DOHH2 (cell line): ENCODE measurements around the gene DNAJC2.

Source experiments
- H3F3A ChIP-seq: fragments of 200-600 bp; sonication (generic), shearing (Covaris generic); 2 replicates; pipeline ENCODE4 v1.6.0; 2016; ENCODE audit warnings: antibody characterized with exemption, mild to moderate bottlenecking; ENCODE audit not compliant: control insufficient read depth, insufficient read depth
- H3K27ac ChIP-seq: fragments of 200-600 bp; sonication (generic); 2 replicates; pipeline ENCODE4 v1.5.1; 2014; ENCODE audit warnings: low read depth, mild to moderate bottlenecking, low read length, moderate library complexity
- H3K27me3 ChIP-seq: fragments of 200-600 bp; sonication (generic); 2 replicates; pipeline ENCODE4 v1.6.1; 2014; ENCODE audit warnings: mild to moderate bottlenecking, low read length, mixed read lengths; ENCODE audit not compliant: control insufficient read depth
- H3K36me3 ChIP-seq: fragments of 200-600 bp; sonication (generic); 2 replicates; pipeline ENCODE4 v1.6.1; 2014; ENCODE audit warnings: mild to moderate bottlenecking, low read length, moderate library complexity, mixed read lengths; ENCODE audit not compliant: control insufficient read depth
- H3K4me1 ChIP-seq: fragments of 200-600 bp; sonication (generic); 2 replicates; pipeline ENCODE4 v1.6.1; 2014; ENCODE audit warnings: mild to moderate bottlenecking, low read length, mixed read lengths; ENCODE audit not compliant: control insufficient read depth
- H3K4me2 ChIP-seq: fragments of 200-600 bp; sonication (generic); 2 replicates; pipeline ENCODE4 v1.6.0; 2014; ENCODE audit warnings: mild to moderate bottlenecking, low read length, moderate library complexity
- H3K4me3 ChIP-seq: fragments of 200-600 bp; sonication (generic); 2 replicates; pipeline ENCODE4 v1.5.1; 2014; ENCODE audit warnings: mild to moderate bottlenecking, low read length, mixed read lengths
- H3K79me2 ChIP-seq: fragments of 200-600 bp; sonication (generic); 2 replicates; pipeline ENCODE4 v1.6.1; 2014; ENCODE audit warnings: mild to moderate bottlenecking, low read length, mixed read lengths; ENCODE audit not compliant: control insufficient read depth
- H3K9me2 ChIP-seq: fragments of 200-600 bp; sonication (generic); replicated peaks from 2 replicates; pipeline ENCODE4 v1.6.1; 2014; ENCODE audit warnings: mild to moderate bottlenecking, low read length, mixed read lengths; ENCODE audit not compliant: control insufficient read depth
- H3K9me3 ChIP-seq: fragments of 200-600 bp; sonication (generic); 2 replicates; pipeline ENCODE4 v1.6.1; 2014; ENCODE audit warnings: antibody characterized with exemption, low read length, mixed read lengths; ENCODE audit not compliant: control insufficient read depth, insufficient read depth
- H4K20me1 ChIP-seq: fragments of 200-600 bp; sonication (generic); 2 replicates; pipeline ENCODE4 v1.6.0; 2014; ENCODE audit warnings: low read depth, mild to moderate bottlenecking, antibody characterized with exemption, low read length, moderate library complexity; ENCODE audit not compliant: control insufficient read depth, insufficient read depth
- EZH2phosphoT487 ChIP-seq: fragments of 200-600 bp; sonication (generic); IDR thresholded peaks from 2 replicates; pipeline ENCODE4 v1.6.1; 2017; ENCODE audit warnings: borderline replicate concordance, mild to moderate bottlenecking, antibody characterized with exemption, low read length, moderate library complexity, mixed read lengths
- TF ChIP-seq, protein P1 (sequence below): fragments of 200-600 bp; sonication (generic); IDR thresholded peaks from one replicate; pipeline ENCODE4 v1.5.1; 2014; ENCODE audit warnings: antibody characterized with exemption, mild to moderate bottlenecking, low read depth, low read length; ENCODE audit not compliant: poor library complexity, severe bottlenecking

DNAJC2 gene

DNA sequence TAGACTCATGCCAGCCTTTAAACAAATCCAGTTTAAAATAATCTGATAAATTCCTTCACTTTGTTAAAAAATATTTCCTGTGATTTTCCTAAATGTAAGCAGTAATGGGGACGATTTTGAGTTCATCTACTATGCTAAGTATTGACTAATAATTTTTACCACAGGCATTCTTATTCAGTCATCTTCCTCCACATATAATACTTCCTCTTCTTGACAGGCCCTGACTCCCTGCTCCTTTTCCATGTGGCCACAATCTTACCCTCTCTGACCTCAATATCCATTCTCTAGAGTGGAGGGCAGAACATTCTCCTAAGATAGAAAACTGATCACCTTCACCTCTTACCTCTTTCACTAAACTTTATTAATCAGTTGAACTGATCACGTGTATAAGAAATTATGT lies 7.8 kb downstream of the DNAJC2 start:
- Histone ChIP-seq H3K4me1 (peaks cover 14% of the 10 kb centered on the region; the same call in 1 of the 2 replicates), H3K36me3 (peaks cover 85% of the 10 kb centered on the region), H4K20me1 (peaks cover 14% of the 10 kb centered on the region; the same call in 1 of the 2 replicates), H3K27ac (no peak overlapping the region), H3K9me2 (no peaks in the 10 kb centered on the region), H3K27me3 (no peaks in the 10 kb centered on the region), H3K4me2 (no peak overlapping the region), H3F3A (0 out of 2 replicates have a peak, but pooled peaks cover 9% of the 10 kb centered on the region), H3K4me3 (no peak overlapping the region), H3K79me2 (peaks cover 94% of the 10 kb centered on the region), H3K9me3 (no peaks in the 10 kb centered on the region)
- TF ChIP-seq, protein P1, sequence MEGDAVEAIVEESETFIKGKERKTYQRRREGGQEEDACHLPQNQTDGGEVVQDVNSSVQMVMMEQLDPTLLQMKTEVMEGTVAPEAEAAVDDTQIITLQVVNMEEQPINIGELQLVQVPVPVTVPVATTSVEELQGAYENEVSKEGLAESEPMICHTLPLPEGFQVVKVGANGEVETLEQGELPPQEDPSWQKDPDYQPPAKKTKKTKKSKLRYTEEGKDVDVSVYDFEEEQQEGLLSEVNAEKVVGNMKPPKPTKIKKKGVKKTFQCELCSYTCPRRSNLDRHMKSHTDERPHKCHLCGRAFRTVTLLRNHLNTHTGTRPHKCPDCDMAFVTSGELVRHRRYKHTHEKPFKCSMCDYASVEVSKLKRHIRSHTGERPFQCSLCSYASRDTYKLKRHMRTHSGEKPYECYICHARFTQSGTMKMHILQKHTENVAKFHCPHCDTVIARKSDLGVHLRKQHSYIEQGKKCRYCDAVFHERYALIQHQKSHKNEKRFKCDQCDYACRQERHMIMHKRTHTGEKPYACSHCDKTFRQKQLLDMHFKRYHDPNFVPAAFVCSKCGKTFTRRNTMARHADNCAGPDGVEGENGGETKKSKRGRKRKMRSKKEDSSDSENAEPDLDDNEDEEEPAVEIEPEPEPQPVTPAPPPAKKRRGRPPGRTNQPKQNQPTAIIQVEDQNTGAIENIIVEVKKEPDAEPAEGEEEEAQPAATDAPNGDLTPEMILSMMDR, result no peak
- TF ChIP-seq EZH2phosphoT487, result no peak

- Histone ChIP-seq H3K27me3 (no peaks in the 10 kb centered on the region), H3K4me1 (no peaks in the 10 kb centered on the region), H3K79me2 (peaks cover 26% of the 10 kb centered on the region), H3F3A (peaks cover 34% of the 10 kb centered on the region), H4K20me1 (no peaks in the 10 kb centered on the region), H3K27ac (no peak overlapping the region), H3K36me3 (peaks cover 80% of the 10 kb centered on the region), H3K4me2 (no peak overlapping the region), H3K4me3 (no peak overlapping the region), H3K9me3 (no peaks in the 10 kb centered on the region), H3K9me2 (no peaks in the 10 kb centered on the region)
- TF ChIP-seq EZH2phosphoT487, result no peak
- TF ChIP-seq, protein P1, result no peak
Measured at GRCh38 chr7:103325744-103326143, 18.8 kb downstream of the DNAJC2 start.

GRCh38 chr7:103317009-103317408 lies 27.6 kb downstream of the DNAJC2 start:
- Histone ChIP-seq H3K9me2 (no peaks in the 10 kb centered on the region), H4K20me1 (peaks cover 4% of the 10 kb centered on the region), H3K4me2 (no peak overlapping the region), H3K4me1 (no peaks in the 10 kb centered on the region), H3K79me2 (peaks cover 5% of the 10 kb centered on the region; the same call in 1 of the 2 replicates), H3K4me3 (no peak overlapping the region), H3K9me3 (no peaks in the 10 kb centered on the region), H3F3A (peaks cover 44% of the 10 kb centered on the region), H3K27ac (no peak overlapping the region), H3K36me3 (peaks cover 95% of the 10 kb centered on the region), H3K27me3 (no peaks in the 10 kb centered on the region)
- TF ChIP-seq EZH2phosphoT487, result no peak
- TF ChIP-seq, protein P1, result no peak
